ENCODE results near the gene ADPRHL1. TPM values are rescaled to one million over a fixed set of nuclear protein-coding genes. Genes with fewer than 3 reads are reported as not detected.

Gene ADPRHL1
- total RNA-seq, 1 donor from 2014 or later: 1.5 TPM

GRCh38 chr13:113351514-113352026 is 101.7 kb downstream of the ADPRHL1 start:
- intact Hi-C loops (cut with micrococcal nuclease): no loop called here

- intact Hi-C loops (cut with micrococcal nuclease): no loop called here
Measured at GRCh38 chr13:113350938-113351335, 102.4 kb downstream of the ADPRHL1 start.

GRCh38 chr13:113350065-113350937 is 103.0 kb downstream of the ADPRHL1 start:
- intact Hi-C loops (cut with micrococcal nuclease): no loop called here

Other genes with a start within 250 kb of the ADPRHL1 start
- 62.7 and 71.4 TPM in 2 replicates for gene PCID2, start 244.8 kb downstream of the ADPRHL1 start, total RNA-seq
- 91.9 and 101 TPM in 2 replicates for gene CUL4A, start 243.9 kb downstream of the ADPRHL1 start, total RNA-seq
- gene LAMP1, start 156.2 kb downstream of the ADPRHL1 start, total RNA-seq: 90.7 and 97.6 TPM in 2 replicates
- gene GRTP1, start 89.4 kb downstream of the ADPRHL1 start, total RNA-seq: not detected in 2 replicates
- 22.7 and 28.8 TPM in 2 replicates for gene DCUN1D2, start 37.2 kb upstream of the ADPRHL1 start, total RNA-seq
- gene TFDP1, start 131.3 kb upstream of the ADPRHL1 start, total RNA-seq: 112 and 119 TPM in 2 replicates
- gene ATP4B, start 204.7 kb upstream of the ADPRHL1 start, total RNA-seq: not detected in 2 replicates
- 0.05 TPM in 2 replicates for gene GRK1, start 213.7 kb upstream of the ADPRHL1 start, total RNA-seq

Data from T-helper 1 cell treated with Interleukin-12 subunit alpha and Interleukin-12 subunit beta and Interleukin-4 antibody, amounts not matched to agents 30 ng/mL and 1 ng/mL, for 36 hours (primary cell).